Caco-2 (cell line): ENCODE measurements around the gene HPS4. TPM values are rescaled to one million over a fixed set of nuclear protein-coding genes. Genes with fewer than 3 reads are reported as not detected.
A peak's percentile ranks its signal among the peaks of the same experiment; 100 is the strongest.

ENCODE experiments used
- BruUV-seq: library from RNA; stranded (reverse); fragments of 400-500 nt; replicated peaks from 2 replicates; lab custom pipeline; 2021; lab: Mats Ljungman, UMichigan
- CTCF ChIA-PET: fragments of 300-600 bp; sonication (Branson Sonifier 250); formaldehyde crosslinking; loops from one replicate; lab custom pipeline; 2022; ENCODE audit warnings: antibody characterized with exemption; lab: Charles Lee
- POLR2A ChIA-PET: fragments of 300-600 bp; sonication (Branson Sonifier 250); formaldehyde crosslinking; loops from one replicate; lab custom pipeline; 2022; ENCODE audit warnings: antibody characterized with exemption; lab: Charles Lee
- DNase-seq, 2 experiments: peaks; one replicate each; pipeline versions ENCODE4 v3.0.0 to v3.0.0-alpha.2; 2020 to 2022
- H3K27me3 ChIP-seq: replicated peaks from 2 replicates; pipeline ENCODE4 v1.6.0; 2011; ENCODE audit warnings: low read length; ENCODE audit not compliant: control insufficient read depth, insufficient read depth
- H3K36me3 ChIP-seq: 2 replicates; pipeline ENCODE4 v1.5.1; 2011; ENCODE audit warnings: low read length; ENCODE audit not compliant: control insufficient read depth, insufficient read depth
- H3K4me1 ChIP-seq: fragments of 250-450 bp; sonication (Bioruptor Pico); 2 replicates; pipeline ENCODE4 v1.5.1; 2020; ENCODE audit warnings: mild to moderate bottlenecking
- H3K4me3 ChIP-seq: 2 replicates; pipeline ENCODE4 v1.5.1; 2011; ENCODE audit warnings: low read depth, mild to moderate bottlenecking, control low read depth, low read length
- H3K9me3 ChIP-seq: fragments of 250-450 bp; sonication (Bioruptor Pico); 2 replicates; pipeline ENCODE4 v1.5.1; 2020; ENCODE audit warnings: mild to moderate bottlenecking, moderate library complexity
- H3K27ac Mint-ChIP-seq: one replicate; pipeline ENCODE4 v1.8.0; 2022; ENCODE audit warnings: mixed read lengths; ENCODE audit not compliant: unreplicated experiment
- H3K27me3 Mint-ChIP-seq: one replicate; pipeline ENCODE4 v1.8.0; 2022; ENCODE audit warnings: mixed read lengths; ENCODE audit not compliant: insufficient read depth, unreplicated experiment
- H3K36me3 Mint-ChIP-seq: one replicate; pipeline ENCODE4 v1.8.0; 2022; ENCODE audit warnings: mild to moderate bottlenecking, mixed read lengths; ENCODE audit not compliant: insufficient read depth, unreplicated experiment
- H3K4me1 Mint-ChIP-seq: one replicate; pipeline ENCODE4 v1.8.0; 2022; ENCODE audit warnings: low read depth, mixed read lengths; ENCODE audit not compliant: unreplicated experiment
- H3K4me3 Mint-ChIP-seq: one replicate; pipeline ENCODE4 v1.8.0; 2022; ENCODE audit warnings: mild to moderate bottlenecking, moderate library complexity, mixed read lengths; ENCODE audit not compliant: unreplicated experiment
- H3K9me3 Mint-ChIP-seq: one replicate; pipeline ENCODE4 v1.8.0; 2022; ENCODE audit warnings: mixed read lengths; ENCODE audit not compliant: unreplicated experiment
- intact Hi-C: fragments of 100-400 bp; cut with micrococcal nuclease; formaldehyde crosslinking; loops from one replicate; pipeline ENCODE4 v1.10.0; 2022; ENCODE audit not compliant: unreplicated experiment
- total RNA-seq: library from RNA; stranded (reverse); gene quantifications from 2 replicates; pipeline ENCODE4 v1.2.3, GENCODE V29; 2022
- TF ChIP-seq, protein P1 (sequence below), 2 experiments: fragments of 200-600 bp in 1 of 2; IDR thresholded peaks; 1 replicate in 1 of 2; 2 replicates in 1 of 2; pipeline versions ENCODE4 v1.5.1 to v1.8.0; 2011 to 2022; ENCODE audit warnings: antibody characterized with exemption in 1 of 2, control low read depth in 1 of 2, inconsistent platforms in 1 of 2, low read depth in 1 of 2, low read length in 1 of 2, mild to moderate bottlenecking in 1 of 2, moderate library complexity in 1 of 2; ENCODE audit not compliant: insufficient read depth in 1 of 2, severe bottlenecking in 1 of 2, unreplicated experiment in 1 of 2

HPS4 gene
- total RNA-seq, 1 experiment from 2014 or later, result 35.1 TPM

DNA sequence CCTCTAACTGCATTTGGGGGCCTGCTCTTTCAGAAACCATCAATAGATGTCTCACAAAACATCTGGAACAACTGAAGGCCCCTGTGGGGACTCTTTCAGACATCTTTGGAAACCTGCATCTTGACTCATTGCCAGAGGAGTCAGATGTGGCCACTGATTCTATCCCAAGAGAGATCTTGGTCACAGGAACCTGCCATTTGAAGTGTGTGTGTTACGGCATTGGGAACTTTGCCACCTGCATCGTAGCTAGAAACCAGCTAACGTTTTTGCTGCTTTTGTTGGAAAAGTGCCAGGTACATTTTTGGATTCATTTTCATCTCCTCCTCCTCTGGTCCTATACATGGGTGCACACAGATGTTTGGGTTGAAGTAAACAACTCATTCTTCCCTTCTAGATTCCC, 4.4 kb upstream of the HPS4 start:
- Mint-ChIP-seq H3K4me3 (no peak overlapping the region), H3K9me3 (no peaks in the 10 kb centered on the region), H3K27ac (no peak overlapping the region), H3K36me3 (peaks cover 62% of the 10 kb centered on the region), H3K27me3 (no peaks in the 10 kb centered on the region), H3K4me1 (peaks cover 1% of the 10 kb centered on the region)
- Histone ChIP-seq H3K4me3 (no peak overlapping the region), H3K27me3 (no peaks in the 10 kb centered on the region), H3K36me3 (no peaks in the 10 kb centered on the region), H3K4me1 (no peaks in the 10 kb centered on the region), H3K9me3 (no peaks in the 10 kb centered on the region)
- CTCF ChIA-PET, result no interaction called here
- no TSS peak for BruUV-seq
- TF ChIP-seq, protein P1, sequence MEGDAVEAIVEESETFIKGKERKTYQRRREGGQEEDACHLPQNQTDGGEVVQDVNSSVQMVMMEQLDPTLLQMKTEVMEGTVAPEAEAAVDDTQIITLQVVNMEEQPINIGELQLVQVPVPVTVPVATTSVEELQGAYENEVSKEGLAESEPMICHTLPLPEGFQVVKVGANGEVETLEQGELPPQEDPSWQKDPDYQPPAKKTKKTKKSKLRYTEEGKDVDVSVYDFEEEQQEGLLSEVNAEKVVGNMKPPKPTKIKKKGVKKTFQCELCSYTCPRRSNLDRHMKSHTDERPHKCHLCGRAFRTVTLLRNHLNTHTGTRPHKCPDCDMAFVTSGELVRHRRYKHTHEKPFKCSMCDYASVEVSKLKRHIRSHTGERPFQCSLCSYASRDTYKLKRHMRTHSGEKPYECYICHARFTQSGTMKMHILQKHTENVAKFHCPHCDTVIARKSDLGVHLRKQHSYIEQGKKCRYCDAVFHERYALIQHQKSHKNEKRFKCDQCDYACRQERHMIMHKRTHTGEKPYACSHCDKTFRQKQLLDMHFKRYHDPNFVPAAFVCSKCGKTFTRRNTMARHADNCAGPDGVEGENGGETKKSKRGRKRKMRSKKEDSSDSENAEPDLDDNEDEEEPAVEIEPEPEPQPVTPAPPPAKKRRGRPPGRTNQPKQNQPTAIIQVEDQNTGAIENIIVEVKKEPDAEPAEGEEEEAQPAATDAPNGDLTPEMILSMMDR (IDR thresholded peaks at IDR 0.05; ENCODE audit: insufficient read depth in 1 of 2, low read depth in 1 of 2, low read length in 1 of 2, severe bottlenecking in 1 of 2, unreplicated experiment in 1 of 2), result no peak
- no peak for DNase-seq
- intact Hi-C loops, result no loop called here
- POLR2A ChIA-PET, result no interaction called here

DNA sequence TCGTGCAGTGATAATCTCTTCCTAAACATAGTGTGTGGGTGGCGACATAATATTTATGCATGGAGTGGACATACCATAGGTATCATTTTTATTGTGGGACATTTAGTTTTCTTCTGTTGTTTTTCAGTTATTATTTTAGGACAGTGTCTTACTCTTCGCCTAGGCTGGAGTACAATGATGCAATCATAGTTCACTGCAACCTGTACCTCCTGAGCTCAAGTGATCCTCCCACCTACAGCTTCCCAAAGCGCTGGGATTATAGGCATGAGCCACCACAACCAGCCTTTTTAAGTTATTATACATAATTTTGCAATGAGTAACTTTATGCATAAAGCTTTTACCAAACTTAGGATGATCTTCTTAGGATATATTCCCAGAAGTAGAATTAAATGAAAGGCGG, 2.8 kb upstream of the HPS4 start:
- BruUV-seq, result no TSS peak
- CTCF ChIA-PET, result no interaction called here

DNA sequence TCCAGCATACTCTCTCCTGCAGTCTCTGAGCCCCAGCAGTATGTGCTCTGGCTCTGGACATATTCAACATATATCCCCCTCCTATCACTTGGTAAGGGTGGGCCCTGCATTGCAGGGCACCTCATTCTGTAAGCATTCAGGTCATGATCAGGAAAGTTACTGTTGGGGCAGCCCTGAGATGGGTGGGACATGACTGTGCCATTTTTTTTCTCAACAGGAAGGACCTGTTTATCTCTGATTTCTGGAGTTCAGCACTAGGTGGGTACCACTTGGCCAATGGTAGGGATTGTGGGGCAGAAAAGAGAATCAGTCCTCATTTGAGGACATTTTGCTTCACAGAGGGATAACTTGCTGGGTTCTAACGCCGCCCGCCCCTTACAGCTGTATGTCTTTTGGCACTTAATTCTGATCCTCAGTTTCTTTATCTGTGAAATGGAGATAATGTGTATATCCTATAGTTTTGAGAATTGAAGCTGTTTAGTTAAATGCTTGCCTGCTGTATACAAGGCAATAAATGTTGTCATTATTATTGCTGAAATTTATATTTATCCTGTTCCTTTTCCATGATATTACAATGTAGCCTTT, 2.3 kb upstream of the HPS4 start:
- H3K9me3 Mint-ChIP-seq, result no peaks in the 10 kb centered on the region
- intact Hi-C loops, result no loop called here
- POLR2A ChIA-PET, result no interaction called here
- no peaks in the 10 kb centered on the region for H3K9me3 ChIP-seq
- H3K4me1 ChIP-seq, result peaks cover 6% of the 10 kb centered on the region; the same call in 1 of the 2 replicates
- H3K36me3 ChIP-seq, result no peaks in the 10 kb centered on the region; the same call in 1 of the 2 replicates
- H3K4me1 Mint-ChIP-seq, result peaks cover 21% of the 10 kb centered on the region
- H3K4me3 Mint-ChIP-seq, result no peak overlapping the region
- H3K4me3 ChIP-seq, result no peak overlapping the region
- H3K27me3 Mint-ChIP-seq, result no peaks in the 10 kb centered on the region
- no TSS peak for BruUV-seq
- H3K36me3 Mint-ChIP-seq, result peaks cover 51% of the 10 kb centered on the region
- TF ChIP-seq, protein P1 (IDR thresholded peaks at IDR 0.05; ENCODE audit: insufficient read depth in 1 of 2, low read depth in 1 of 2, low read length in 1 of 2, severe bottlenecking in 1 of 2, unreplicated experiment in 1 of 2), result no peak
- H3K27me3 ChIP-seq, result no peaks in the 10 kb centered on the region
- CTCF ChIA-PET, result no interaction called here
- no peak for DNase-seq
- peak overlapping the region; percentile 22 for H3K27ac Mint-ChIP-seq

More for the DNA sequence above, 2.8 kb upstream of the HPS4 start:
- no peaks in the 10 kb centered on the region for H3K9me3 Mint-ChIP-seq
- no peak overlapping the region for H3K4me3 Mint-ChIP-seq
- Histone ChIP-seq H3K27me3 (no peaks in the 10 kb centered on the region), H3K4me1 (peaks cover 6% of the 10 kb centered on the region; the same call in 1 of the 2 replicates), H3K4me3 (no peak overlapping the region), H3K9me3 (no peaks in the 10 kb centered on the region), H3K36me3 (no peaks in the 10 kb centered on the region; the same call in 1 of the 2 replicates)
- POLR2A ChIA-PET, result no interaction called here
- peaks cover 56% of the 10 kb centered on the region for H3K36me3 Mint-ChIP-seq
- TF ChIP-seq, protein P1 (IDR thresholded peaks at IDR 0.05; ENCODE audit: insufficient read depth in 1 of 2, low read depth in 1 of 2, low read length in 1 of 2, severe bottlenecking in 1 of 2, unreplicated experiment in 1 of 2), result no peak
- DNase-seq, result no peak
- H3K27ac Mint-ChIP-seq, result no peak overlapping the region
- intact Hi-C loops, result no loop called here
- H3K4me1 Mint-ChIP-seq, result peaks cover 16% of the 10 kb centered on the region
- H3K27me3 Mint-ChIP-seq, result no peaks in the 10 kb centered on the region
